K562 (cell line): ENCODE data around the gene PPP2R5A. TPM values are rescaled to one million over a fixed set of nuclear protein-coding genes. Genes with fewer than 3 reads are reported as not detected.

ENCODE experiments used
- ATAC-seq: fragments of 200-7000 bp; cut with Tn5 transposase; 3 replicates; pipeline ENCODE4 v1.9.1; 2020; ENCODE audit warnings: moderate library complexity
- BruUV-seq: library from RNA; stranded (reverse); fragments of 400-500 nt; replicated peaks from 2 replicates; lab custom pipeline; 2021; lab: Mats Ljungman, UMichigan
- CTCF ChIA-PET: fragments of 300-600 bp; formaldehyde crosslinking; extraction: SDS; loops from one replicate; lab custom pipeline; 2021; ENCODE audit warnings: low intra/inter-chr PET ratio; lab: Yijun Ruan, JAX
- POLR2A ChIA-PET: fragments of 300-600, 350-650 bp; sonication (Branson Sonifier 250); formaldehyde crosslinking; extraction: SDS; loops from one replicate; lab custom pipeline; 2021; ENCODE audit warnings: antibody characterized with exemption, inconsistent platforms; lab: Yijun Ruan, JAX
- DNase-seq, 4 experiments: peaks; one replicate each; pipeline versions ENCODE4 v3.0.0 to v3.0.0-alpha.2; 2011 to 2018; ENCODE audit warnings: low spot score in 3 of 4, mixed read lengths in 3 of 4; ENCODE audit errors: extremely low read depth in 1 of 4
- FAIRE-seq: peaks from 2 replicates; lab custom pipeline; 2011; peaks lifted over from hg19 to GRCh38; lab: Jason Lieb, UNC
- H2AFZ ChIP-seq: 2 replicates; pipeline ENCODE4 v1.6.0; 2011; ENCODE audit warnings: low read depth, low read length, control low read depth, inconsistent platforms
- H3K27ac ChIP-seq: fragments of 200-600 bp; 3 replicates; pipeline ENCODE4 v1.8.0; 2011; ENCODE audit warnings: low read depth, mild to moderate bottlenecking, control low read depth, inconsistent platforms, low read length, moderate library complexity, mixed read lengths; ENCODE audit errors: extremely low read depth
- H3K27me3 ChIP-seq, 2 experiments: fragments of 300-600 bp in 1 of 2; 2 replicates in 1 of 2; 3 replicates in 1 of 2; pipeline versions ENCODE4 v1.6.0 to v1.8.0; 2011; ENCODE audit warnings: inconsistent platforms in 2 of 2, low read length in 2 of 2, mild to moderate bottlenecking in 1 of 2, mixed read lengths in 1 of 2, moderate library complexity in 1 of 2; ENCODE audit not compliant: control insufficient read depth in 2 of 2, insufficient read depth in 2 of 2
- H3K36me3 ChIP-seq: fragments of 300-600 bp; 3 replicates; pipeline ENCODE4 v1.8.0; 2011; ENCODE audit warnings: mild to moderate bottlenecking, low read length, inconsistent platforms; ENCODE audit not compliant: control insufficient read depth, insufficient read depth
- H3K4me1 ChIP-seq, 2 experiments: fragments of 200-600 bp in 1 of 2; replicated peaks in 1 of 2; 2 replicates in 1 of 2; 3 replicates in 1 of 2; pipeline versions ENCODE4 v1.5.1 to v1.8.0; 2011; ENCODE audit warnings: inconsistent platforms in 2 of 2, low read length in 2 of 2, mild to moderate bottlenecking in 1 of 2, mixed read lengths in 1 of 2, moderate library complexity in 1 of 2; ENCODE audit not compliant: control insufficient read depth in 2 of 2, insufficient read depth in 2 of 2
- H3K4me2 ChIP-seq: 2 replicates; pipeline ENCODE4 v1.6.1; 2011; ENCODE audit warnings: low read length, control low read depth, inconsistent platforms, mixed read lengths; ENCODE audit not compliant: insufficient read depth
- H3K4me3 ChIP-seq: fragments of 200-600 bp; sonication (generic), shearing (Covaris generic); 2 replicates; pipeline ENCODE4 v1.5.1; 2016; ENCODE audit warnings: control low read depth, inconsistent platforms
- H3K79me2 ChIP-seq: fragments of 200-600 bp; 3 replicates; pipeline ENCODE4 v1.8.0; 2011; ENCODE audit warnings: low read length, inconsistent platforms; ENCODE audit not compliant: control insufficient read depth, insufficient read depth
- H3K9ac ChIP-seq, 2 experiments: 2 replicates each; pipeline versions ENCODE4 v1.6.0 to v1.6.1; 2011; ENCODE audit warnings: low read depth in 2 of 2, low read length in 2 of 2, control low read depth in 1 of 2, inconsistent platforms in 1 of 2, mild to moderate bottlenecking in 1 of 2, mixed read lengths in 1 of 2; ENCODE audit not compliant: insufficient read depth in 1 of 2
- H3K9me1 ChIP-seq: one replicate; pipeline ENCODE4 v1.6.0; 2011; ENCODE audit warnings: inconsistent platforms, mild to moderate bottlenecking, low read length, moderate library complexity; ENCODE audit not compliant: control insufficient read depth, insufficient read depth
- H3K9me3 ChIP-seq: replicated peaks from 2 replicates; pipeline ENCODE4 v1.5.1; 2011; ENCODE audit warnings: low read depth, low read length, inconsistent platforms; ENCODE audit not compliant: control insufficient read depth, insufficient read depth
- H4K20me1 ChIP-seq: replicated peaks from 2 replicates; pipeline ENCODE4 v1.6.1; 2011; ENCODE audit warnings: low read length, inconsistent platforms, mixed read lengths; ENCODE audit not compliant: control insufficient read depth, insufficient read depth
- BCOR ChIP-seq: fragments of 450-650 bp; IDR thresholded peaks from 2 replicates; pipeline ENCODE4 v1.6.1; 2016
- CBX2 ChIP-seq: fragments of 200-600 bp; sonication (generic); IDR thresholded peaks from one replicate; pipeline ENCODE4 v1.6.1; 2012; ENCODE audit warnings: mild to moderate bottlenecking, low read length, inconsistent platforms; ENCODE audit not compliant: insufficient read depth, poor library complexity, severe bottlenecking
- FOXA3 ChIP-seq, 2 experiments: fragments of 450-650 bp in 1 of 2; sonication (generic) in 1 of 2; formaldehyde crosslinking; IDR thresholded peaks in 1 of 2; conservative IDR thresholded peaks in 1 of 2; 2 replicates each; pipeline versions ENCODE4 v1.4.0 to v1.8.0; 2020 to 2022; ENCODE audit warnings: mild to moderate bottlenecking in 2 of 2, missing genetic modification reagents in 1 of 2
- HSF4 ChIP-seq: fragments of 250-450 bp; sonication (Bioruptor Pico); IDR thresholded peaks from 2 replicates; pipeline ENCODE4 v2.1.2; 2022; ENCODE audit warnings: mild to moderate bottlenecking, moderate library complexity, borderline replicate concordance
- KLF6 ChIP-seq: fragments of 250-450 bp; sonication (Bioruptor Pico); IDR thresholded peaks from 2 replicates; pipeline ENCODE4 v1.4.0; 2020; ENCODE audit warnings: mild to moderate bottlenecking, moderate library complexity, borderline replicate concordance
- NFYB ChIP-seq: IDR thresholded peaks from 2 replicates; pipeline ENCODE4 v1.6.1; 2011; ENCODE audit warnings: mild to moderate bottlenecking, moderate library complexity; ENCODE audit not compliant: insufficient read length; ENCODE audit errors: extremely low read depth
- POLR2B ChIP-seq: fragments of 450-650 bp; IDR thresholded peaks from 2 replicates; pipeline ENCODE4 v1.6.1; 2018; ENCODE audit warnings: low read depth; ENCODE audit not compliant: partially characterized antibody
- SPI1 ChIP-seq: IDR thresholded peaks from 2 replicates; pipeline ENCODE4 v1.6.1; 2011; ENCODE audit warnings: low read depth, low read length, control low read depth, borderline replicate concordance
- TRIM24 ChIP-seq, 2 experiments: fragments of 450-650 bp; IDR thresholded peaks; 2 replicates each; pipeline ENCODE4 v1.6.1; 2016
- ZNF175 ChIP-seq: fragments of 200-800 bp; sonication (Bioruptor generic); IDR thresholded peaks from 2 replicates; pipeline ENCODE4 v1.6.1; 2016; ENCODE audit warnings: low read depth, mild to moderate bottlenecking, missing genetic modification characterization, missing compliant biosample characterization
- ZNF232 ChIP-seq: sonication (generic); formaldehyde crosslinking; IDR thresholded peaks from 2 replicates; pipeline ENCODE4 v1.8.0; 2022; ENCODE audit warnings: mild to moderate bottlenecking, missing genetic modification reagents
- ZNF583 ChIP-seq: fragments of 250-450 bp; sonication (Bioruptor Pico); IDR thresholded peaks from 2 replicates; pipeline ENCODE4 v1.4.0; 2020
- whole genome bisulfite sequencing: fragments of 100-300 bp; shearing (Covaris generic); methylation state at CpG from one replicate; pipeline ENCODE4 v1.1.6; 2016; ENCODE audit warnings: low coverage, mixed read lengths; ENCODE audit not compliant: insufficient coverage; ENCODE audit errors: missing lambda C conversion rate; 5-methylcytosine and 5-hydroxymethylcytosine counted together
- in situ Hi-C: fragments of 300-500 bp; cut with MboI; formaldehyde crosslinking; loops from 4 replicates; pipeline ENCODE4 v1.15.0; 2018; ENCODE audit warnings: inconsistent platforms, mixed read lengths
- intact Hi-C: fragments of 100-400 bp; cut with micrococcal nuclease; formaldehyde crosslinking; loops from 2 replicates; pipeline ENCODE4 v1.14.2; 2022
- polyA plus RNA-seq, 8 experiments: library from polyadenylated mRNA; depleted of rRNA in 4 of 8; stranded (reverse) in 5 of 8; unstranded in 3 of 8; fragments of >200 nt; fragmentation: Nextera tagmentation in 2 of 8; fragmentation: Illumina TruSeq in 1 of 8; extraction: Ambion mirVana in 2 of 8; extraction: Trizol in 1 of 8; gene quantifications; 2 replicates each; pipeline versions ENCODE4 v1.2.1 to v1.2.3, GENCODE V29; 2011 to 2014; ENCODE audit warnings: inconsistent platforms in 1 of 8, missing spikeins in 1 of 8
- total RNA-seq, 7 experiments: library from RNA; depleted of rRNA in 6 of 7; stranded (reverse); fragments of >200 nt in 6 of 7; fragmentation: Illumina TruSeq in 2 of 7; extraction: Trizol in 2 of 7; gene quantifications; 2 replicates each; pipeline versions ENCODE4 v1.2.1 to v1.2.3, GENCODE V29; 2011 to 2021; ENCODE audit warnings: low replicate concordance in 1 of 7
- TF ChIP-seq, protein P1 (sequence below): sonication (generic); formaldehyde crosslinking; IDR thresholded peaks from 2 replicates; pipeline ENCODE4 v1.8.0; 2022; ENCODE audit warnings: mild to moderate bottlenecking, missing genetic modification reagents

Gene PPP2R5A
- total and polyA plus RNA-seq, 9 of the 15 experiments (the other 6 are each of a cell fraction or from before 2014, with no cell fraction given) = 26.9 to 106 (median 64.3) TPM

GRCh38 chr1:212388985-212389716 is 103.9 kb downstream of the PPP2R5A start:
- Histone ChIP-seq H2AFZ (no peak overlapping the region), H3K27ac (no peak overlapping the region), H3K4me2 (no peak overlapping the region), H3K27me3 (no peaks in the 10 kb centered on the region), H4K20me1 (no peaks in the 10 kb centered on the region), H3K79me2 (no peaks in the 10 kb centered on the region), H3K9me3 (no peaks in the 10 kb centered on the region), H3K9ac (no peak overlapping the region), H3K4me1 (no peaks in the 10 kb centered on the region), H3K9me1 (no peaks in the 10 kb centered on the region), H3K4me3 (no peak overlapping the region), H3K36me3 (peaks cover 46% of the 10 kb centered on the region)
- in situ Hi-C loops = no loop called here
- WGBS = 100% methylated on average over 1 of the region's 1 CpG
- ATAC-seq (no peak), DNase-seq (no peak), FAIRE-seq (no peak)
- intact Hi-C loops = no loop called here
- POLR2A ChIA-PET = interaction anchor here (0.9 kb wide), 1 partner anchor 13 kb away, joined by 3 read pairs; no protein-coding TSS in a partner anchor
- TF ChIP-seq HSF4 = no peak
- no peak for TF ChIP-seq FOXA3 (CRISPR knock-in tag; conservative IDR thresholded peaks at IDR 0.05 in 1 of 2, IDR thresholded peaks at IDR 0.05 in 1 of 2)
- TF ChIP-seq KLF6 (CRISPR knock-in tag) = no peak
- no peak for TF ChIP-seq NFYB
- TF ChIP-seq ZNF232 (CRISPR knock-in tag) = no peak
- TF ChIP-seq, protein P1, sequence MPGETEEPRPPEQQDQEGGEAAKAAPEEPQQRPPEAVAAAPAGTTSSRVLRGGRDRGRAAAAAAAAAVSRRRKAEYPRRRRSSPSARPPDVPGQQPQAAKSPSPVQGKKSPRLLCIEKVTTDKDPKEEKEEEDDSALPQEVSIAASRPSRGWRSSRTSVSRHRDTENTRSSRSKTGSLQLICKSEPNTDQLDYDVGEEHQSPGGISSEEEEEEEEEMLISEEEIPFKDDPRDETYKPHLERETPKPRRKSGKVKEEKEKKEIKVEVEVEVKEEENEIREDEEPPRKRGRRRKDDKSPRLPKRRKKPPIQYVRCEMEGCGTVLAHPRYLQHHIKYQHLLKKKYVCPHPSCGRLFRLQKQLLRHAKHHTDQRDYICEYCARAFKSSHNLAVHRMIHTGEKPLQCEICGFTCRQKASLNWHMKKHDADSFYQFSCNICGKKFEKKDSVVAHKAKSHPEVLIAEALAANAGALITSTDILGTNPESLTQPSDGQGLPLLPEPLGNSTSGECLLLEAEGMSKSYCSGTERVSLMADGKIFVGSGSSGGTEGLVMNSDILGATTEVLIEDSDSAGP = no peak
- no peak for TF ChIP-seq BCOR
- no peak for TF ChIP-seq CBX2
- TF ChIP-seq TRIM24 (IDR thresholded peaks at IDR 0.05) = no peak
- no peak for TF ChIP-seq ZNF175
- no peak for TF ChIP-seq ZNF583
- no peak for TF ChIP-seq SPI1
- TF ChIP-seq POLR2B = no peak
- CTCF ChIA-PET = no interaction called here
- BruUV-seq = no TSS peak
